Esophagus muscularis mucosa (tissue), 3 donors: ENCODE data around the gene TNMD.

ENCODE experiments used
- POLR2AphosphoS5 ChIP-seq, 2 donors: sonication (generic); formaldehyde crosslinking; IDR thresholded peaks; one replicate each; pipeline ENCODE4 v1.6.1; 2017; ENCODE audit warnings: antibody characterized with exemption in 2 of 2
- TF ChIP-seq, protein P1 (sequence below), 3 experiments: fragments of 200-600 bp in 2 of 3; fragments of 450-650 bp in 1 of 3; sonication (generic) in 2 of 3; IDR thresholded peaks; one replicate each; pipeline ENCODE4 v1.5.1; 2017 to 2019; ENCODE audit warnings: antibody characterized with exemption in 3 of 3, mild to moderate bottlenecking in 2 of 3, moderate library complexity in 1 of 3

DNA sequence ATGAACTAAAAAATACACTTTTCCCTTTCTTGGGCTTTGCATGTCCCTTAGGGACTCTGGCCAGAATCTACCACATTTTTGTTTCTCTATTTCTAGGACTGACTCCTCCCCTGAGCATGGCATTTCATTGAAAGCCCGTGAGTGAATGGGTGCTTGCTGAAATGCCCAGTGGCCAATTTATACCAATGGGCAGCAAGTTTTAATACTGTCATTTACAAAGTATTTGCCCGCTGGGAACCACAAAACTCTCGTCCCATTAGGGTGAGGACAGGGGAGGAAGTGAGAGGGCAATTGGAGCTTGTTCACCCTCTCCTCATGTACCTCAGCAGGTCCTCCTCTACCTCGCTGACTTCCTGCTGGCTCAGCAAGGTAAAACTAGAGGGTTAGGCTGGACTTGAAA is 60.4 kb downstream of the TNMD start:
- TF ChIP-seq, protein P1, sequence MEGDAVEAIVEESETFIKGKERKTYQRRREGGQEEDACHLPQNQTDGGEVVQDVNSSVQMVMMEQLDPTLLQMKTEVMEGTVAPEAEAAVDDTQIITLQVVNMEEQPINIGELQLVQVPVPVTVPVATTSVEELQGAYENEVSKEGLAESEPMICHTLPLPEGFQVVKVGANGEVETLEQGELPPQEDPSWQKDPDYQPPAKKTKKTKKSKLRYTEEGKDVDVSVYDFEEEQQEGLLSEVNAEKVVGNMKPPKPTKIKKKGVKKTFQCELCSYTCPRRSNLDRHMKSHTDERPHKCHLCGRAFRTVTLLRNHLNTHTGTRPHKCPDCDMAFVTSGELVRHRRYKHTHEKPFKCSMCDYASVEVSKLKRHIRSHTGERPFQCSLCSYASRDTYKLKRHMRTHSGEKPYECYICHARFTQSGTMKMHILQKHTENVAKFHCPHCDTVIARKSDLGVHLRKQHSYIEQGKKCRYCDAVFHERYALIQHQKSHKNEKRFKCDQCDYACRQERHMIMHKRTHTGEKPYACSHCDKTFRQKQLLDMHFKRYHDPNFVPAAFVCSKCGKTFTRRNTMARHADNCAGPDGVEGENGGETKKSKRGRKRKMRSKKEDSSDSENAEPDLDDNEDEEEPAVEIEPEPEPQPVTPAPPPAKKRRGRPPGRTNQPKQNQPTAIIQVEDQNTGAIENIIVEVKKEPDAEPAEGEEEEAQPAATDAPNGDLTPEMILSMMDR (IDR thresholded peaks at IDR 0.05) = no peak
- no peak for TF ChIP-seq POLR2AphosphoS5 (IDR thresholded peaks at IDR 0.05)
